NCI-H524 (cell line): ENCODE measurements around the gene PSMF1.

Experiments used
- DNase-seq, 2 experiments: peaks; one replicate each; lab custom pipeline; 2025; lab: John Stamatoyannopoulos, UW

The PSMF1 gene, protein sequence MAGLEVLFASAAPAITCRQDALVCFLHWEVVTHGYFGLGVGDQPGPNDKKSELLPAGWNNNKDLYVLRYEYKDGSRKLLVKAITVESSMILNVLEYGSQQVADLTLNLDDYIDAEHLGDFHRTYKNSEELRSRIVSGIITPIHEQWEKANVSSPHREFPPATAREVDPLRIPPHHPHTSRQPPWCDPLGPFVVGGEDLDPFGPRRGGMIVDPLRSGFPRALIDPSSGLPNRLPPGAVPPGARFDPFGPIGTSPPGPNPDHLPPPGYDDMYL

GRCh38 chr20:1118336-1119127, at the start of gene PSMF1:
Gene PSMF1, plus strand, starts transcription at chr20:1118602. Its CDS starts 172 bp downstream, at chr20:1118774.
- DNase-seq = peak; percentile 90 to 97

DNA sequence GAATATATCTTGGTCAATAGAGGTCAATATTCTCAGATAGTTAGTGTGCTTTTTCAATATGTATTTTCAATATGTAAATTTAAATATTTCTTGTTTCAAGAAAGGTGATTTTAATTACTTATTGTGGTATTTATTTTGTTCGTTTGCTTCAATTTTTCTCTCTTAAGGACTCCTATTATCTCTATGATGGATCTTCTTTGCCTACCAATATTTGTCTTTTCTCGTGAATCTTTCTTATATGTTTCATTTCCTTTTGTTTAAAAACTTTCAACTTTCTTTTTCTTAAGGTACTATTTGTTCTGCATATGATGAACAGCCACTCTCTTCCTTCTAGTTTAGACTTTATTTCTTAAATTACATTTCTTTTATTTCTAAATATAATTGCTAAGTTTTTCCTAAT, 46.1 kb upstream of the PSMF1 start:
- DNase-seq = no peak

- no peak for DNase-seq
Measured at GRCh38 chr20:1075616-1076015, 42.8 kb upstream of the PSMF1 start.

DNA sequence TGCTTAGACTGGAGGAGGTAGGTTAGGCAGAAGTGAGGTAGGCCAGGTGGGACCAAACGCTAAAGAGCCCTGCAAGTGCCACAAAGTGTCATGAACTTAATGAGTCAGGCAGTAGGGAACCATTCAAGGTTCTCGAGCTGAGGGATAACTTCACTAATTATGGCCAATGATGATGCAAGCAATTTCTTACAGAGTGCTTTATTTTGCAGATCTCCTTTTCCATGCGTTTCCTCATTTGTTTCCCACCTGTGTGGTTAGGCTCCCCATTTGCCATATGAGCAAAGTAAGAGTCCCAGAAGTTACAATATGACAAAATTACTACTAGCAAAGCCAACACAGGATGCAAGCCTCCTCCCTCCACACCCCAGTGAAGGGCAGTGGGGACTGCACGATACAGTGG, 36.5 kb upstream of the PSMF1 start:
- DNase-seq = no peak

GRCh38 chr20:1083431-1084080, 34.8 kb upstream of the PSMF1 start:
- peak in 1 of 2 experiments; percentile 7 for DNase-seq

- no peak for DNase-seq
Measured at GRCh38 chr20:1085492-1086276, 32.7 kb upstream of the PSMF1 start.

- DNase-seq = peak; percentile 22 to 29
Measured at GRCh38 chr20:1086277-1087213, 31.9 kb upstream of the PSMF1 start.

DNA sequence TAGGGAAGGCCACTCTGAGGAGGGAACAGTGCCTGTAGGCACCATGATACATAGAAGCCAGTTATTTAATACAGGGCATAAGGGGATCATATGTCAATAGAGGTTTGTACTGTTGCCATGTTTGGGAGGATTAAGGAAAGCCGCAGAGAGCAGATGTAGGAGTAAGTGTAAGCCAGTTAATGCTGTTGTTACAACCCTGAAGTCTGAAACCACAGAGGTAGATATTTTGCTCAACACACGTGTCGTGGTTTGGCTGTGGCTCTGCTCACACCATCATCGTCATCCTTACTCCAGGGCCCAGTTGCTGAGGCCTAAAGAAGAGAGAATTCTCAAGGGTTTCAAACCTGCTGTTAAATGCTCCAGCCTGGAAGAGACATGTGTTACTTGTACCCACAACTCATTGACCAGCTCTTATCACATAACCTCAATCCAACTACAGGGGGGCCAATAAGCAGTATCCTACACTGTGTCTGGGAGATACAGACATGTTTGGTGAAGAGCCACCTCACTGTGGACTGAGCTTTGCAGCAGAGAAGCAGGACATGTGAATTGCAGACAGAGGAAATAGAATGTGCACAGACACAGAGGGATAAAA, 31.0 kb upstream of the PSMF1 start:
- peak; percentile 96 to 99 for DNase-seq

- DNase-seq = no peak
Measured at GRCh38 chr20:1094751-1095150, 23.7 kb upstream of the PSMF1 start.

DNA sequence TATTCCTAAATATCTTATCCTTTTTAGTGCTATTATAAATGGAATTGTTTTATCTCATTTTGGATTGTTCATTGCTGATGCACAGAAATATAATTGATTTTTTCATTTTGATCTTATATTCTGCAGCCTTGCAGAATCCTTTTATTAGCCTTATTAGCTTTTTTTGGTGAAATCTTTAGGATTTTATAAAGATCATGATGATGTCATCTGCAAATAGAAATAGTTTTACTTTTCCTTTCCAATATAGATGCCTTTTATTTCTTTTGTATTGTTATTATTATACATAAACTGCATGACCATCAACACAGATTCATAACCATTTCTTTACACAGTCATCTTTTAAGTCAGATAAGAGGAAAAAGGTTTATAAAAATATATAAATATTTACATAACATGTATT, 16.9 kb upstream of the PSMF1 start:
- DNase-seq = no peak

- no peak for DNase-seq
Measured at GRCh38 chr20:1102016-1102415, 16.4 kb upstream of the PSMF1 start.

DNA sequence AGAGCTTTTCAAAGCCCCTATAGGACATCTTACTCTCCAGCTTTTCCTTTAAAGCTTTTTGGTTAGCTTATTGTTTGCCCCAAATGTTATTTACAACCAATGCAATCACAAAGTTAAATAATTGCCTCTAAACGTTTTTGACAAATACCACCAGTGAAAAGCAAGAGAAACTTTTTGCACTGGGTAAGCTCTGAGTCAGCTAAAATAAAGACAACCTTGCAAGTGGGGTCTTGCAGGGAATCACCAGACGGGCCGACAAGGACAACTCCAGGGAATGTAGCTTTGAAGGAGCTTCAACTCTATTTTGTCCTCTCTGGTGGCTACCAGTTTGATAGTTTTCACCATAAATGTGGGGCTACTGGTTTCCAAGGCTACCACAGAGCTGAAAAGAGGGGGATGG, 14.7 kb upstream of the PSMF1 start:
- no peak for DNase-seq

DNA sequence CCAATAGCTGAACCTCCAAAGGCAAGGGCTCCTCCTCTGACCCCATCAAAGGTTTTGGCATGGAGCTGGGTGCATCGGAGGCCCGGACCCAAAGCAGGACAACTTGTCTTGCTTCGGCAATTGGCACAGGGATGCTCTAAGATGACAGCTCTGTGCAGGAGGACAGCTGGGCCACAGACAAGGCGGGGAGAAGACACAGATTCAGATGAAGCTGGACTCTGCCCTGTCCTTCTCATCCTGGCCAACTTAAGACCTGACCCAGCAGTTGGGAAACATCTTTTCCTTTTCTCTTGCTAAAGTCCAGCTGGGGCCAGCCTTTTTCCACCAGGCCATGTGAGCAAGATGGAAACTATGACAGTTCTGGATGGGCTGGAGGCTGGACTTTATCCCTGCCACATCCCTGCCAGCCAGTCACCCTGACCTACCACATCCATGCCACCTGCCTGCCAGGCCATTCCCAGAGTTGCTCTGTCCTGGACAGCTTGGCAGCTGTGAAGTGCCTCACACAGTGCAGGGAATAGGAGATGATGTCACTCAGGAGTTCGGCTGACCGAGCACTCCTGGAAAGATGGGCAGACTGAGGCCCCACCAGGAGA, 12.7 kb upstream of the PSMF1 start:
- DNase-seq = no peak

- DNase-seq = no peak
Measured at GRCh38 chr20:1107176-1107575, 11.2 kb upstream of the PSMF1 start.

- peak; percentile 64 to 73 for DNase-seq
Measured at GRCh38 chr20:1108437-1108920, 9.9 kb upstream of the PSMF1 start.

DNA sequence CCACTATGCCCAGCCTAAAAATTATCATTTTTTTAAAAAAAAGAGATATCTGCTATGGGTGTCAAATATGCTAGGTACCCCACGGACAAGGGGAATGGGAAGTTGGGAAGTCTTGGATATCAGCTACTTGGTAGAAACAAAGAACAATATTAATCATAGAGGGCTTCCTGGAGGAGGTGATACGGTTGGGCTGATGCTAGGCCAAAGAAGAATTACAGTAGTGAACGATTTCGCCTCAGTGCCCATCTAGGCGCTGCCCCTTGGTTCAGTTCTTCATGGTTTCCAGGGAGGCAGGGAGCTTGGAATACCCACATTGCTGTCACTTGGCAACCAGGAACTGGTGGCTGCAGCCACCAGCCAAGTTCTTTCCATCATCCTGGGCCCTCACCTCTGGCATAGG, 5.5 kb upstream of the PSMF1 start:
- no peak for DNase-seq

- DNase-seq = no peak
Measured at GRCh38 chr20:1118004-1118335, 432 bp upstream of the PSMF1 start.

DNA sequence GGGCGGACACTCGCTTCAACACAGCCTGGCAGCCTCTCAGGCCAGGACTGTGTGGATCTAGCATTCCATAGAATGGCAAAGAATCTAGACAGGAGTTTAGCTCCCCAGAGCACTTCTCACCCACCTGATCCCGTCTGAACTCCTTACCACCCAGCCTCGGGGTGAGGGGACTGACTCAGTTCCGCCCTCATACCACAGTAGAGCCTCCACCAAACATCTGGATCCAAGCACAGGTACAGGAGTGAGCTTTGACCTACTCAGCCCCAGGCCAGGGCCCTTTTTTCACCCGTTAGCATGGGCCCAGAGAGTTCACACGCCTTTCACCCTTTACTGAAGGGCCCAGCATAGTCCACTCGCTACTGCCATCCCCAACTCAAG, 715 bp downstream of the PSMF1 start:
- DNase-seq = no peak

DNA sequence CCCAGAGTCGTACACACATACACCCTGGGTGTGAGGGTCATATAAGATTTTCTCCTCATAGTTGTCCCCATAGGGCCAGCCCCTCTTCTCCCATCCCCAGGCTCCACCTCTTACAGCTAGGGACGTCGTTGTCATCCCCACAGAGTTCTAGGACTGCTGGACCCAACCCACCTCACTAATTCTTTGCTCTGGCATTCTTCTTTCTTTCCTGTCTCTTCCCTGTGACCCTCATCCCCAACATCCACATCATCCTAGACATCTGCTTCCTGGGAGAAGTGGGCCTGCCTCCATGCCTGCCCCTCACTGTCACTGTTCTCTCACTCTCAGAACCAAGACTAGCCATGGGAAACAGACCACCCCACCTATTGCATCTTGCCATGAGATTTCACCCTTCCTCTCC, 1.1 kb downstream of the PSMF1 start:
- DNase-seq = no peak

GRCh38 chr20:1121429-1121828, 3.0 kb downstream of the PSMF1 start:
- DNase-seq = peak; percentile 44 to 90
